Activated CD4-positive, alpha-beta T cell treated with anti-CD3 and anti-CD28 coated beads, Interleukin-2, Interleukin-6, amounts not matched to agents 100 ng/mL and 50 ng/mL, durations not matched to agents 16 hours and 8 hours (primary cell): Measurements from ENCODE around the gene MACROD2.

ENCODE experiments used
- DNase-seq: peaks from one replicate; pipeline ENCODE4 v3.0.0-alpha.2; 2020

Gene MACROD2

GRCh38 chr20:15419856-15420255 is 1424.5 kb downstream of the MACROD2 start:
- no peak for DNase-seq

GRCh38 chr20:15422966-15423365 is 1427.7 kb downstream of the MACROD2 start:
- no peak for DNase-seq

GRCh38 chr20:15439551-15439950 is 1444.2 kb downstream of the MACROD2 start:
- no peak for DNase-seq

- no peak for DNase-seq
Observed at GRCh38 chr20:15440049-15440820, 1444.9 kb downstream of the MACROD2 start.

GRCh38 chr20:15445056-15445840 is 1449.9 kb downstream of the MACROD2 start:
- DNase-seq = no peak

GRCh38 chr20:15446373-15446772 is 1451.1 kb downstream of the MACROD2 start:
- DNase-seq = no peak

- DNase-seq = no peak
Observed at GRCh38 chr20:15447549-15447948, 1452.2 kb downstream of the MACROD2 start.

- no peak for DNase-seq
Observed at GRCh38 chr20:15449061-15449460, 1453.7 kb downstream of the MACROD2 start.

GRCh38 chr20:15451241-15451640 is 1455.9 kb downstream of the MACROD2 start:
- no peak for DNase-seq

GRCh38 chr20:15455279-15455678 is 1460.0 kb downstream of the MACROD2 start:
- no peak for DNase-seq

- no peak for DNase-seq
Observed at GRCh38 chr20:15461938-15462337, 1466.6 kb downstream of the MACROD2 start.

- DNase-seq = no peak
Observed at GRCh38 chr20:15475483-15475882, 1480.2 kb downstream of the MACROD2 start.

GRCh38 chr20:15476186-15476585 is 1480.9 kb downstream of the MACROD2 start:
- no peak for DNase-seq

GRCh38 chr20:15476781-15477180 is 1481.5 kb downstream of the MACROD2 start:
- DNase-seq = no peak

- DNase-seq = no peak
Observed at GRCh38 chr20:15482525-15482924, 1487.2 kb downstream of the MACROD2 start.

GRCh38 chr20:15485519-15485918 is 1490.2 kb downstream of the MACROD2 start:
- DNase-seq = no peak

- DNase-seq = no peak
Observed at GRCh38 chr20:15487030-15487429, 1491.7 kb downstream of the MACROD2 start.

GRCh38 chr20:15487682-15488081 is 1492.4 kb downstream of the MACROD2 start:
- no peak for DNase-seq

- DNase-seq = no peak
Observed at GRCh38 chr20:15491575-15491974, 1496.3 kb downstream of the MACROD2 start.

GRCh38 chr20:15494851-15495250 is 1499.5 kb downstream of the MACROD2 start:
- no peak for DNase-seq

GRCh38 chr20:15496501-15497039 is 1501.3 kb downstream of the MACROD2 start:
- DNase-seq = no peak

- DNase-seq = no peak
Observed at GRCh38 chr20:15498926-15499325, 1503.6 kb downstream of the MACROD2 start.

- DNase-seq = no peak
Observed at GRCh38 chr20:15506311-15506710, 1511.0 kb downstream of the MACROD2 start.

- no peak for DNase-seq
Observed at GRCh38 chr20:15507151-15507550, 1511.8 kb downstream of the MACROD2 start.
